Activated T-helper 1 cell treated with anti-CD3 and anti-CD28 coated beads, Interleukin-2, amount 50 U/mL, for 16 hours (primary cell): ENCODE measurements around the gene INF2.

Source experiments
- DNase-seq, 2 donors: peaks; one replicate each; pipeline ENCODE4 v3.0.0-alpha.2; 2020; ENCODE audit warnings: low read depth in 1 of 2, low spot score in 1 of 2

Gene INF2

GRCh38 chr14:104768437-104769323 is 79.3 kb downstream of the INF2 start:
- DNase-seq = peak; percentile 82 to 95

- DNase-seq = no peak
These were observed 80.1 kb downstream of the INF2 start for GRCh38 chr14:104769324-104770071.

- DNase-seq = no peak
These were observed 80.7 kb downstream of the INF2 start for GRCh38 chr14:104770072-104770579.

- no peak for DNase-seq
These were observed 81.4 kb downstream of the INF2 start for GRCh38 chr14:104770851-104771272.

- DNase-seq = no peak
These were observed 82.0 kb downstream of the INF2 start for GRCh38 chr14:104771374-104771773.
